ENCODE data around the gene DNAJC9.

The DNAJC9 gene, protein sequence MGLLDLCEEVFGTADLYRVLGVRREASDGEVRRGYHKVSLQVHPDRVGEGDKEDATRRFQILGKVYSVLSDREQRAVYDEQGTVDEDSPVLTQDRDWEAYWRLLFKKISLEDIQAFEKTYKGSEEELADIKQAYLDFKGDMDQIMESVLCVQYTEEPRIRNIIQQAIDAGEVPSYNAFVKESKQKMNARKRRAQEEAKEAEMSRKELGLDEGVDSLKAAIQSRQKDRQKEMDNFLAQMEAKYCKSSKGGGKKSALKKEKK

DNA sequence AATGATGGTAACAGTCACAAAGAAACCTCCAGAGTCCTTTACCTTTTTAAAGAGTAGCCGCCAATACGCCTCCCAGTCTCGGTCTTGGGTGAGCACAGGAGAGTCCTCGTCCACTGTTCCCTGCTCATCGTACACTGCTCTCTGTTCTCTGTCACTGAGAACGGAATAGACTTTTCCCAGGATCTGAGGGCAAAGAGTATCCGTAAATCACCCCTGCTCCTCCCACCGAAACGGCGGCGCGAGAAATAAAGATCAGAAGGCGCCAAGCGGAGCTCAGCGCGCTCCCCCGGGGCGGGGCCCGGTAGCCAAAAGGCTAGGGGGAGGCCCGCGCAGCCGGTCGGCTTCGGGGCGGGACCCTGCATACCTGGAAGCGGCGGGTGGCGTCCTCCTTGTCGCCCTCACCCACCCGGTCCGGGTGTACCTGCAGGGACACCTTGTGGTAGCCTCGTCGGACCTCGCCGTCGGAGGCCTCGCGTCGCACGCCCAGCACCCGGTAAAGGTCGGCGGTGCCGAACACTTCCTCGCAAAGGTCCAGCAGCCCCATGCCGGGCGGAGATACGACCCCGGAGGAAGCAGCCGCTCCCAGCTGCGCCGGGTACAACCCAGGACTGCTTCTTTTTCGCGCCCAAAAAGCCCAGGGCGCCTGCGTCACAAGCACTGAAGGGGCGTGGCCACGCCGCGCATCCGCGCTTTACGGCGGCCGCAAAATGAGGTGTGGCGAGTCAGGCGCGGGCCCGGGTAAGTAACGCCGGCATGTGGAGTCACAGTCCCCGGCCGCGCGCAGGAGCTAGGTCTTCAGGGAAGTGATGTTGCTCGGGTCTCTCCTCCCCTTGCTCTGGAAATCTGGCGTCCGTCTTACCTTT, at the start of gene DNAJC9:
TSS of gene DNAJC9 (minus strand) at position 610 of the 863 bp plus-strand sequence. CDS start at position 544, 66 bp downstream.
- POLR2A ChIA-PET (ENCODE audit: low non-redundant PET) = interaction anchor here (0.6 to 1.0 kb wide), 5 partner anchors 10 to 361 kb away, joined by 3 to 9 read pairs (median 4); no protein-coding TSS in a partner anchor
- peak; percentile 95 for DNase-seq (ENCODE audit: low spot score)
- CTCF ChIA-PET = interaction anchor here (0.9 to 1.1 kb wide), 2 partner anchors 11 to 165 kb away, joined by 3 to 5 read pairs; no protein-coding TSS in a partner anchor
- TF ChIP-seq, protein P1, sequence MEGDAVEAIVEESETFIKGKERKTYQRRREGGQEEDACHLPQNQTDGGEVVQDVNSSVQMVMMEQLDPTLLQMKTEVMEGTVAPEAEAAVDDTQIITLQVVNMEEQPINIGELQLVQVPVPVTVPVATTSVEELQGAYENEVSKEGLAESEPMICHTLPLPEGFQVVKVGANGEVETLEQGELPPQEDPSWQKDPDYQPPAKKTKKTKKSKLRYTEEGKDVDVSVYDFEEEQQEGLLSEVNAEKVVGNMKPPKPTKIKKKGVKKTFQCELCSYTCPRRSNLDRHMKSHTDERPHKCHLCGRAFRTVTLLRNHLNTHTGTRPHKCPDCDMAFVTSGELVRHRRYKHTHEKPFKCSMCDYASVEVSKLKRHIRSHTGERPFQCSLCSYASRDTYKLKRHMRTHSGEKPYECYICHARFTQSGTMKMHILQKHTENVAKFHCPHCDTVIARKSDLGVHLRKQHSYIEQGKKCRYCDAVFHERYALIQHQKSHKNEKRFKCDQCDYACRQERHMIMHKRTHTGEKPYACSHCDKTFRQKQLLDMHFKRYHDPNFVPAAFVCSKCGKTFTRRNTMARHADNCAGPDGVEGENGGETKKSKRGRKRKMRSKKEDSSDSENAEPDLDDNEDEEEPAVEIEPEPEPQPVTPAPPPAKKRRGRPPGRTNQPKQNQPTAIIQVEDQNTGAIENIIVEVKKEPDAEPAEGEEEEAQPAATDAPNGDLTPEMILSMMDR (conservative IDR thresholded peaks at IDR 0.05; ENCODE audit: low read depth) = no peak
- peak within 1 kb of the TSS; percentile 98 for H3K27ac ChIP-seq

- no peak overlapping the region for H3K27ac ChIP-seq
- no peak for DNase-seq (ENCODE audit: low spot score)
- POLR2A ChIA-PET (ENCODE audit: low non-redundant PET) = no interaction called here
- TF ChIP-seq, protein P1 (conservative IDR thresholded peaks at IDR 0.05; ENCODE audit: low read depth) = no peak
- CTCF ChIA-PET = interaction anchor here (0.6 to 0.9 kb wide), 2 partner anchors 9 to 41 kb away, joined by 3 read pairs; partner anchors contain the start of gene MRPS16
These were observed 46.4 kb upstream of the DNAJC9 start for GRCh38 chr10:73293461-73293860.

DNA sequence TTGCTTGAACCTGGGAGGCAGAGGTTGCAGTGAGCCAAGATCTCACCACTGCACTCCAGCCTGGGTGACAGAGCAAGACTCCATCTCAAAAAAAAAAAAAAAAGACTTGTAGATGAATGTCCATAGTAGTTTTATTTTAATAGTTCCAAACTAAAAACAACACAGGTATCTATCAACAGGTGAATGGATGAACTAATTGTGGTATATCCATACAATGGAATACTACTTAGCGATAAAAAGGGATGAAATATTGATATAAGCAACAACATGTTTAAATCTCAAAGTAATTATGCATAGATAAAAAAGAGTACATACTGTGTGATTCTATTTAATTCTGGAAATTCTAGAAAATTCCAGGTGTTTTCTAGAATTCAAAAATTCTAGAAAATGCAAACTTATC, 42.9 kb upstream of the DNAJC9 start:
- CTCF ChIA-PET = no interaction called here
- H3K27ac ChIP-seq = no peak overlapping the region
- DNase-seq (ENCODE audit: low spot score) = no peak
- TF ChIP-seq, protein P1 (conservative IDR thresholded peaks at IDR 0.05; ENCODE audit: low read depth) = no peak
- POLR2A ChIA-PET (ENCODE audit: low non-redundant PET) = no interaction called here

DNA sequence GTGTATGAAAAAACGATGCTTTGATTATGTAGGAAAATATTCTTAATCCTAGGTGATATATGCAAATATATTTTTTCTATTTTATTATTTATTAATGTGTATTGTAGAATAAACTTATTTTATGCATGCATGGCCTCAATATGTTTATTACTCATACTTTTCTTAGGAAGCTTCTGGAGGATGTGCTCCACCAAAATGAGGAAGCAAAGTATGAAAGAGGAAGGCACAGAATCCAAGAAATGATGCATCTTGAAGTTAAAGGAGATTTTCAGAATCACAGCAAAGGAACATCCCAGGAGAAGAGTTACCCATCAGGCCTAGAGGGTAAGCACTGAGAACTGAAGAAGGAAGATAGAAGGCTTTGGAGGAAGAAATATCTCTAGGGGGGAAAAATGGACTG, 40.4 kb upstream of the DNAJC9 start:
- TF ChIP-seq, protein P1 (conservative IDR thresholded peaks at IDR 0.05; ENCODE audit: low read depth) = no peak
- CTCF ChIA-PET = no interaction called here
- H3K27ac ChIP-seq = no peak overlapping the region
- POLR2A ChIA-PET (ENCODE audit: low non-redundant PET) = no interaction called here
- no peak for DNase-seq (ENCODE audit: low spot score)

DNA sequence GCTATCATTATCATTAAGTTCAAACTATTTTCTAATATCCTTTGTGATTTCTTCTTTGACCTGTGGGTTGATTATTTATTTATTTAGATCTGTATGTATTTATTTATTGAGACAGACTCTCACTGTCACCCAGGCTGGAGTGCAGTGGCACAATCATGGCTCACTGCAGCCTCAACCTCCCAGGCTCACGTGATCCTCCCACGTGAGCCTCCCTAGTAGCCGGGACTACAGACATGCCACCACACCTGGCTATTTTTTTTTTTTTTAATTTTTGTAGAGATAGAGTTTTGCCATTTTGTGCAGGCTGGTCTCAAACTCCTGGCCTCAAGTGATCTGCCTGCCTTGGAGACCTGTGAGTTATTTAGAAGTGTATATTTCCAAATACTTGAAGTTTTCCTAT, 34.0 kb upstream of the DNAJC9 start:
- H3K27ac ChIP-seq = no peak overlapping the region
- POLR2A ChIA-PET (ENCODE audit: low non-redundant PET) = no interaction called here
- TF ChIP-seq, protein P1 (conservative IDR thresholded peaks at IDR 0.05; ENCODE audit: low read depth) = no peak
- DNase-seq (ENCODE audit: low spot score) = no peak
- CTCF ChIA-PET = interaction anchor here (0.9 kb wide), 1 partner anchor 10 kb away, joined by 3 read pairs; no protein-coding TSS in a partner anchor

DNA sequence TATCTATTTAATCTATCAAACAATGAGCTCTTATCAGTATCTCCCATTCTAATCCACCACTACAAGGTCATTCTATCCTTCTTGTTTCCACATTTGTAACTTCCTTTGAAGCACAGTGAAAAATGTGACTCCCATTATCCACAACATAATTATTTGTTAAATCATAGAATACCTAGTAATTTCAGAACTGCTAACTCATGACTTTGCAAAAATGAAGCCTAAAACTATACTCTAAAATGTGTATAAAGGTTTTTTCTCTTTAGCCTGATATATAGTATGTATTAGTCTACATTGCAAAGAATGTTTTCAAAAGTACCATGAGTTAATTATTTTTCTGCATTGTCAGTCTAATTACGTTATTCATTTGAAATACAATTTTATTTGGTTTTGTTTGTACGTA, 17.4 kb upstream of the DNAJC9 start:
- TF ChIP-seq, protein P1 (conservative IDR thresholded peaks at IDR 0.05; ENCODE audit: low read depth) = no peak
- H3K27ac ChIP-seq = no peak overlapping the region
- ChIA-PET POLR2A (ENCODE audit: low non-redundant PET) (no interaction called here), CTCF (interaction anchor here (0.6 to 1.4 kb wide), 6 partner anchors 11 to 379 kb away, joined by 3 to 6 read pairs (median 4); no protein-coding TSS in a partner anchor)
- no peak for DNase-seq (ENCODE audit: low spot score)
